Astrocyte (in vitro differentiated cells and primary cell): ENCODE data around the gene PEPD.

Experiments used
- CTCF ChIP-seq: IDR thresholded peaks from 2 replicates; pipeline ENCODE4 v1.5.1; 2011; ENCODE audit warnings: low read depth, mild to moderate bottlenecking, inconsistent platforms, low read length, moderate library complexity; ENCODE audit not compliant: insufficient read depth
- EZH2 ChIP-seq: IDR thresholded peaks from 2 replicates; pipeline ENCODE4 v1.6.1; 2012; ENCODE audit warnings: mild to moderate bottlenecking, low read length, inconsistent platforms; ENCODE audit not compliant: insufficient read depth

- TF ChIP-seq EZH2 (no peak), CTCF (no peak)
Measured at GRCh38 chr19:33417751-33418150, 103.8 kb downstream of the PEPD start.
